LNCaP clone FGC (cell line): Measurements from ENCODE around the gene MRPL32.

Experiments used
- DNase-seq: peaks from one replicate; pipeline ENCODE4 v3.0.0-alpha.2; 2011; ENCODE audit warnings: low read depth
- H3K4me3 ChIP-seq: 2 replicates; pipeline ENCODE4 v1.5.1; 2011; ENCODE audit warnings: mild to moderate bottlenecking, low read depth, low read length, control low read depth
- TF ChIP-seq, protein P1 (sequence below): IDR thresholded peaks from 2 replicates; pipeline ENCODE4 v1.5.1; 2012; ENCODE audit warnings: mild to moderate bottlenecking; ENCODE audit not compliant: control insufficient read depth, insufficient read depth; ENCODE audit errors: extremely low read depth

The MRPL32 gene

GRCh38 chr7:42950417-42950816 lies 18.2 kb downstream of the MRPL32 start:
- TF ChIP-seq, protein P1, sequence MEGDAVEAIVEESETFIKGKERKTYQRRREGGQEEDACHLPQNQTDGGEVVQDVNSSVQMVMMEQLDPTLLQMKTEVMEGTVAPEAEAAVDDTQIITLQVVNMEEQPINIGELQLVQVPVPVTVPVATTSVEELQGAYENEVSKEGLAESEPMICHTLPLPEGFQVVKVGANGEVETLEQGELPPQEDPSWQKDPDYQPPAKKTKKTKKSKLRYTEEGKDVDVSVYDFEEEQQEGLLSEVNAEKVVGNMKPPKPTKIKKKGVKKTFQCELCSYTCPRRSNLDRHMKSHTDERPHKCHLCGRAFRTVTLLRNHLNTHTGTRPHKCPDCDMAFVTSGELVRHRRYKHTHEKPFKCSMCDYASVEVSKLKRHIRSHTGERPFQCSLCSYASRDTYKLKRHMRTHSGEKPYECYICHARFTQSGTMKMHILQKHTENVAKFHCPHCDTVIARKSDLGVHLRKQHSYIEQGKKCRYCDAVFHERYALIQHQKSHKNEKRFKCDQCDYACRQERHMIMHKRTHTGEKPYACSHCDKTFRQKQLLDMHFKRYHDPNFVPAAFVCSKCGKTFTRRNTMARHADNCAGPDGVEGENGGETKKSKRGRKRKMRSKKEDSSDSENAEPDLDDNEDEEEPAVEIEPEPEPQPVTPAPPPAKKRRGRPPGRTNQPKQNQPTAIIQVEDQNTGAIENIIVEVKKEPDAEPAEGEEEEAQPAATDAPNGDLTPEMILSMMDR, result no peak
- H3K4me3 ChIP-seq, result no peak overlapping the region
- no peak for DNase-seq

GRCh38 chr7:42952328-42952727 lies 20.2 kb downstream of the MRPL32 start:
- no peak overlapping the region for H3K4me3 ChIP-seq
- DNase-seq, result no peak
- TF ChIP-seq, protein P1, result no peak

GRCh38 chr7:42953994-42954393 lies 21.8 kb downstream of the MRPL32 start:
- TF ChIP-seq, protein P1, result no peak
- no peak for DNase-seq
- no peak overlapping the region for H3K4me3 ChIP-seq

GRCh38 chr7:42956062-42956461 lies 23.9 kb downstream of the MRPL32 start:
- no peak for DNase-seq
- TF ChIP-seq, protein P1, result no peak
- no peak overlapping the region for H3K4me3 ChIP-seq

GRCh38 chr7:42959549-42959948 lies 27.4 kb downstream of the MRPL32 start:
- TF ChIP-seq, protein P1, result no peak
- DNase-seq, result no peak
- H3K4me3 ChIP-seq, result no peak overlapping the region

DNA sequence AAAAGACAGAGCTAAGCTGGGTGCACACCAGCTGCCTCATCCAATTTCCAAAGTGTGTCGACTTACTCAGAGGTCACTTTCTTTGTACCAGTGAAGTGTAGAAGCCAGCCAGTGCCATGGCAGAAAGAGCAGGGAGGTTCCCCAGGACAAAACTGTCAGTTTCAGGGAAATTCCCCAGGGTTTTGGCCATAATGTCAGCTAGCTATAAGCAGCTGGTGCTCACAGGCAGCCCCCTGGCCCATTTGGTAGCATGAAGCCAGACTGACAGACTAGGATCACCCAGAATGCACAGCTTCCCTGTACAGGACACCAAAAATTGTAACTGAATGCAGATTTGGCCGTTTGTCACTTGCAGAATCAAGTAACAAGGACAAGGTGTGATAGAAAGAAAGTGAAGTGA lies 28.6 kb downstream of the MRPL32 start:
- TF ChIP-seq, protein P1, result no peak
- no peak for DNase-seq
- no peak overlapping the region for H3K4me3 ChIP-seq

GRCh38 chr7:42961170-42961569 lies 29.0 kb downstream of the MRPL32 start:
- TF ChIP-seq, protein P1, result no peak

More at GRCh38 chr7:42961170-42961569, 29.0 kb downstream of the MRPL32 start:
- no peak overlapping the region for H3K4me3 ChIP-seq
- DNase-seq, result no peak
